Gastrocnemius medialis (tissue), 4 donors: ENCODE results near the gene SLC25A17.

Experiments
- POLR2A ChIP-seq, 2 donors: fragments of 450-650 bp; IDR thresholded peaks; one replicate each; pipeline ENCODE4 v1.6.1; 2017; ENCODE audit warnings: antibody characterized with exemption in 2 of 2, mild to moderate bottlenecking in 2 of 2, moderate library complexity in 2 of 2
- TF ChIP-seq, protein P1 (sequence below), 5 experiments: fragments of 450-650 bp in 3 of 5; fragments of 200-600 bp in 2 of 5; sonication (generic) in 2 of 5; IDR thresholded peaks in 4 of 5; conservative IDR thresholded peaks in 1 of 5; 1 replicate in 4 of 5; 2 replicates in 1 of 5; pipeline ENCODE4 v1.5.1; 2016 to 2019; ENCODE audit warnings: antibody characterized with exemption in 5 of 5, mild to moderate bottlenecking in 3 of 5, moderate library complexity in 3 of 5

DNA sequence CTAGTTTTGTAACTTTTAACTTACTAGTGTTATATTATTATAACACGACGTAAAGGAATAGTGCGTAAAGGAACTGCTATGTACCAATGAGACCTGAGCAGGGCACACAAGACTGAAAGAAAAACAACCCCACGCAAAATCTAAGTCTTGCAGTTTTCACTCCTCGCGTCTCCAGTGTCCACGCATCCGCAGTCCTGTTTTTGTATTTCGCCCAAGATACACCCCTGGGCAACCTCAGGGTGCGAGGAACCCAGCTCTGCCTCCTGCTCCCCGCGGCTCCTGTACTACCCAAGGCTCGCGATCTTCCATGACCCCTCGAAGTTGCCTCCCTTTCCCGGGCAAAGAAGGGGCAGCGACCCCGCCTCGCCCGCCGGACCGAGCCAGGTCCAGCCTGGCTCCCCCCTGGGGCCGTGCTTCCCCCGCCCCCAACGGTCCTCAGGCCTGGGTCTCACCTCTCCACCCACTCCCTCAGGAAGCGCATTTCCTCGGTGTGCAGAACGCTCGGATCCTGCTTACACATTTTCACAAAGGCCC, 36.9 kb upstream of the SLC25A17 start:
- no peak for TF ChIP-seq POLR2A (IDR thresholded peaks at IDR 0.05)
- TF ChIP-seq, protein P1, sequence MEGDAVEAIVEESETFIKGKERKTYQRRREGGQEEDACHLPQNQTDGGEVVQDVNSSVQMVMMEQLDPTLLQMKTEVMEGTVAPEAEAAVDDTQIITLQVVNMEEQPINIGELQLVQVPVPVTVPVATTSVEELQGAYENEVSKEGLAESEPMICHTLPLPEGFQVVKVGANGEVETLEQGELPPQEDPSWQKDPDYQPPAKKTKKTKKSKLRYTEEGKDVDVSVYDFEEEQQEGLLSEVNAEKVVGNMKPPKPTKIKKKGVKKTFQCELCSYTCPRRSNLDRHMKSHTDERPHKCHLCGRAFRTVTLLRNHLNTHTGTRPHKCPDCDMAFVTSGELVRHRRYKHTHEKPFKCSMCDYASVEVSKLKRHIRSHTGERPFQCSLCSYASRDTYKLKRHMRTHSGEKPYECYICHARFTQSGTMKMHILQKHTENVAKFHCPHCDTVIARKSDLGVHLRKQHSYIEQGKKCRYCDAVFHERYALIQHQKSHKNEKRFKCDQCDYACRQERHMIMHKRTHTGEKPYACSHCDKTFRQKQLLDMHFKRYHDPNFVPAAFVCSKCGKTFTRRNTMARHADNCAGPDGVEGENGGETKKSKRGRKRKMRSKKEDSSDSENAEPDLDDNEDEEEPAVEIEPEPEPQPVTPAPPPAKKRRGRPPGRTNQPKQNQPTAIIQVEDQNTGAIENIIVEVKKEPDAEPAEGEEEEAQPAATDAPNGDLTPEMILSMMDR (IDR thresholded peaks at IDR 0.05 in 4 of 5, conservative IDR thresholded peaks at IDR 0.05 in 1 of 5): no peak
